ENCODE data around the gene HSPA9.

- TF ChIP-seq AFF4 (CRISPR knock-in tag; IDR thresholded peaks at IDR 0.05; ENCODE audit: borderline replicate concordance), result no peak
- TF ChIP-seq CTCF (IDR thresholded peaks at IDR 0.05), result no peak
- no peak for TF ChIP-seq JUN (CRISPR knock-in tag; IDR thresholded peaks at IDR 0.05)
- no peak for TF ChIP-seq ELF4 (CRISPR knock-in tag; IDR thresholded peaks at IDR 0.05; ENCODE audit: low read depth)
- TF ChIP-seq NR2C2 (CRISPR knock-in tag; IDR thresholded peaks at IDR 0.05), result no peak
- no peak for TF ChIP-seq CREM (CRISPR knock-in tag; IDR thresholded peaks at IDR 0.05)
- TF ChIP-seq ESRRA (CRISPR knock-in tag; IDR thresholded peaks at IDR 0.05; ENCODE audit: borderline replicate concordance), result no peak
- TF ChIP-seq MAX (CRISPR knock-in tag; IDR thresholded peaks at IDR 0.05), result no peak
- TF ChIP-seq PREB (CRISPR knock-in tag; IDR thresholded peaks at IDR 0.05; ENCODE audit: borderline replicate concordance), result no peak
- TF ChIP-seq ATF3 (CRISPR knock-in tag; conservative IDR thresholded peaks at IDR 0.05), result no peak
- TF ChIP-seq MXD4 (CRISPR knock-in tag; IDR thresholded peaks at IDR 0.05; ENCODE audit: borderline replicate concordance), result no peak
Observed at GRCh38 chr5:138604176-138604785, 29.1 kb upstream of the HSPA9 start.

Data from WTC11 (cell line).